Measurements from ENCODE around the gene SCGB1D2. TPM values are rescaled to one million over a fixed set of nuclear protein-coding genes. Genes with fewer than 3 reads are reported as not detected.

The SCGB1D2 gene
- total and polyA plus RNA-seq, 2 donors, result 0.80 to 6.2 TPM

GRCh38 chr11:62267576-62267975 is 25.5 kb downstream of the SCGB1D2 start:
- no peak overlapping the region for H3K27ac ChIP-seq (ENCODE audit: low read depth in 1 of 2, low read length in 1 of 2)
- 89% methylated on average over 3 of the region's 3 CpGs for WGBS
- no peaks in the 10 kb centered on the region for H3K9me3 ChIP-seq (ENCODE audit: control insufficient read depth in 2 of 2, insufficient read depth in 1 of 2, low read length in 1 of 2)
- H3K4me1 ChIP-seq (ENCODE audit: control insufficient read depth in 2 of 2, insufficient read depth in 2 of 2, low read length in 2 of 2), result no peaks in the 10 kb centered on the region
- peaks cover 0 to 2% of the 10 kb centered on the region in 2 donors for H3K27me3 ChIP-seq (ENCODE audit: control insufficient read depth in 2 of 2, insufficient read depth in 1 of 2, low read length in 1 of 2)
- DNase-seq (ENCODE audit: low read depth in 6 of 9, low spot score in 9 of 9), result no peak
- H3K4me3 ChIP-seq (ENCODE audit: low read length in 2 of 2), result no peak overlapping the region
- no peaks in the 10 kb centered on the region for H3K36me3 ChIP-seq (ENCODE audit: control insufficient read depth in 2 of 2, insufficient read depth in 2 of 2, low read length in 1 of 2)

- no peak within 1 kb of the TSS for H3K4me3 ChIP-seq (ENCODE audit: low read length in 2 of 2)
- no peaks in the 10 kb centered on the region for H3K36me3 ChIP-seq (ENCODE audit: control insufficient read depth in 2 of 2, insufficient read depth in 2 of 2, low read length in 1 of 2)
- 85% methylated on average over 10 of the region's 10 CpGs for WGBS
- no peaks in the 10 kb centered on the region for H3K4me1 ChIP-seq (ENCODE audit: control insufficient read depth in 2 of 2, insufficient read depth in 2 of 2, low read length in 2 of 2)
- no peak for DNase-seq (ENCODE audit: low read depth in 6 of 9, low spot score in 9 of 9)
- H3K9me3 ChIP-seq (ENCODE audit: control insufficient read depth in 2 of 2, insufficient read depth in 1 of 2, low read length in 1 of 2), result no peaks in the 10 kb centered on the region
- H3K27me3 ChIP-seq (ENCODE audit: control insufficient read depth in 2 of 2, insufficient read depth in 1 of 2, low read length in 1 of 2), result peaks cover 0 to 2% of the 10 kb centered on the region in 2 donors
- no peak within 1 kb of the TSS for H3K27ac ChIP-seq (ENCODE audit: low read depth in 1 of 2, low read length in 1 of 2)
Measured at GRCh38 chr11:62269654-62270278, 27.7 kb downstream of the SCGB1D2 start, which contains the start of gene SCGB2A2. Gene SCGB2A2 (plus strand): TSS chr11:62270158. CDS start chr11:62270217, 59 bp downstream.

- WGBS, result 87% methylated on average over 5 of the region's 5 CpGs
- no peaks in the 10 kb centered on the region for H3K36me3 ChIP-seq (ENCODE audit: control insufficient read depth in 2 of 2, insufficient read depth in 2 of 2, low read length in 1 of 2)
- no peaks in the 10 kb centered on the region for H3K4me1 ChIP-seq (ENCODE audit: control insufficient read depth in 2 of 2, insufficient read depth in 2 of 2, low read length in 2 of 2)
- no peak overlapping the region for H3K4me3 ChIP-seq (ENCODE audit: low read length in 2 of 2)
- peaks cover 0 to 2% of the 10 kb centered on the region in 2 donors for H3K27me3 ChIP-seq (ENCODE audit: control insufficient read depth in 2 of 2, insufficient read depth in 1 of 2, low read length in 1 of 2)
- no peak for DNase-seq (ENCODE audit: low read depth in 6 of 9, low spot score in 9 of 9)
- no peak overlapping the region for H3K27ac ChIP-seq (ENCODE audit: low read depth in 1 of 2, low read length in 1 of 2)
- no peaks in the 10 kb centered on the region for H3K9me3 ChIP-seq (ENCODE audit: control insufficient read depth in 2 of 2, insufficient read depth in 1 of 2, low read length in 1 of 2)
Measured at GRCh38 chr11:62273284-62273683, 31.2 kb downstream of the SCGB1D2 start.

- DNase-seq (ENCODE audit: low read depth in 6 of 9, low spot score in 9 of 9), result no peak
- H3K27me3 ChIP-seq (ENCODE audit: control insufficient read depth in 2 of 2, insufficient read depth in 1 of 2, low read length in 1 of 2), result peaks cover 0 to 2% of the 10 kb centered on the region in 2 donors
- H3K36me3 ChIP-seq (ENCODE audit: control insufficient read depth in 2 of 2, insufficient read depth in 2 of 2, low read length in 1 of 2), result no peaks in the 10 kb centered on the region
- 90% methylated on average over 7 of the region's 7 CpGs for WGBS
- no peak overlapping the region for H3K27ac ChIP-seq (ENCODE audit: low read depth in 1 of 2, low read length in 1 of 2)
- no peaks in the 10 kb centered on the region for H3K4me1 ChIP-seq (ENCODE audit: control insufficient read depth in 2 of 2, insufficient read depth in 2 of 2, low read length in 2 of 2)
- H3K4me3 ChIP-seq (ENCODE audit: low read length in 2 of 2), result no peak overlapping the region
- H3K9me3 ChIP-seq (ENCODE audit: control insufficient read depth in 2 of 2, insufficient read depth in 1 of 2, low read length in 1 of 2), result no peaks in the 10 kb centered on the region
Measured at GRCh38 chr11:62273789-62274275, 31.8 kb downstream of the SCGB1D2 start.

GRCh38 chr11:62280452-62280851 is 38.4 kb downstream of the SCGB1D2 start:
- DNase-seq (ENCODE audit: low read depth in 6 of 9, low spot score in 9 of 9), result no peak
- Histone ChIP-seq H3K4me1 (ENCODE audit: control insufficient read depth in 2 of 2, insufficient read depth in 2 of 2, low read length in 2 of 2) (no peaks in the 10 kb centered on the region), H3K36me3 (ENCODE audit: control insufficient read depth in 2 of 2, insufficient read depth in 2 of 2, low read length in 1 of 2) (no peaks in the 10 kb centered on the region), H3K4me3 (ENCODE audit: low read length in 2 of 2) (no peak overlapping the region), H3K27me3 (ENCODE audit: control insufficient read depth in 2 of 2, insufficient read depth in 1 of 2, low read length in 1 of 2) (no peaks in the 10 kb centered on the region), H3K9me3 (ENCODE audit: control insufficient read depth in 2 of 2, insufficient read depth in 1 of 2, low read length in 1 of 2) (no peaks in the 10 kb centered on the region), H3K27ac (ENCODE audit: low read depth in 1 of 2, low read length in 1 of 2) (no peak overlapping the region)

Other genes with a start within 250 kb of the SCGB1D2 start
- gene INCENP, start 118.2 kb upstream of the SCGB1D2 start, total RNA-seq, result 24.7 TPM
- gene INCENP, start 118.2 kb upstream of the SCGB1D2 start, polyA plus RNA-seq, result 5.2 TPM
- gene SCGB1D1, start 52.0 kb upstream of the SCGB1D2 start, total RNA-seq, result 1.6 TPM
- gene SCGB1D1, start 52.0 kb upstream of the SCGB1D2 start, polyA plus RNA-seq, result 9.3 TPM
- gene SCGB2A1, start 33.6 kb upstream of the SCGB1D2 start, total RNA-seq, result 3.0 TPM
- 39.2 TPM for gene SCGB2A1, start 33.6 kb upstream of the SCGB1D2 start, polyA plus RNA-seq
- 2.7 TPM for gene SCGB2A2, start 27.9 kb downstream of the SCGB1D2 start, total RNA-seq
- 38.8 TPM for gene SCGB2A2, start 27.9 kb downstream of the SCGB1D2 start, polyA plus RNA-seq
- 0.14 TPM for gene SCGB1D4, start 56.8 kb downstream of the SCGB1D2 start, total RNA-seq
- gene SCGB1D4, start 56.8 kb downstream of the SCGB1D2 start, polyA plus RNA-seq, result 7.5 TPM
- gene ASRGL1, start 95.2 kb downstream of the SCGB1D2 start, total RNA-seq, result 12.3 TPM
- 6.0 TPM for gene ASRGL1, start 95.2 kb downstream of the SCGB1D2 start, polyA plus RNA-seq
- 1.5 TPM for gene SCGB1A1, start 176.8 kb downstream of the SCGB1D2 start, total RNA-seq
- 27.2 TPM for gene SCGB1A1, start 176.8 kb downstream of the SCGB1D2 start, polyA plus RNA-seq

All from thymus (tissue), 11 donors.